HUES64 (cell line): ENCODE measurements around the gene EEFSEC.

Source experiments
- H3K27ac ChIP-seq: 2 replicates; pipeline ENCODE4 v1.7.0; 2013; ENCODE audit warnings: low read depth, low read length, inconsistent platforms
- H3K27me3 ChIP-seq: 2 replicates; pipeline ENCODE4 v1.6.1; 2013; ENCODE audit warnings: mild to moderate bottlenecking, low read length; ENCODE audit not compliant: insufficient read depth
- H3K36me3 ChIP-seq: 2 replicates; pipeline ENCODE4 v1.6.1; 2013; ENCODE audit warnings: mild to moderate bottlenecking, low read length; ENCODE audit not compliant: insufficient read depth
- H3K4me1 ChIP-seq: 2 replicates; pipeline ENCODE4 v1.6.1; 2013; ENCODE audit warnings: mild to moderate bottlenecking, low read length, moderate library complexity; ENCODE audit not compliant: insufficient read depth
- H3K4me3 ChIP-seq: 2 replicates; pipeline ENCODE4 v1.5.1; 2013; ENCODE audit warnings: mild to moderate bottlenecking, low read length, moderate library complexity
- H3K9ac ChIP-seq: 2 replicates; pipeline ENCODE4 v1.6.1; 2013; ENCODE audit warnings: mild to moderate bottlenecking, low read depth, low read length
- H3K9me3 ChIP-seq: 2 replicates; pipeline ENCODE4 v1.6.1; 2013; ENCODE audit warnings: low read depth, low read length; ENCODE audit not compliant: insufficient read depth
- WGBS: fragments of 150-250, 120-280 bp; methylation state at CpG from one replicate; pipeline ENCODE4 v1.1.7; 2013; ENCODE audit warnings: missing lambda C conversion rate; 5-methylcytosine and 5-hydroxymethylcytosine counted together

Gene EEFSEC

DNA sequence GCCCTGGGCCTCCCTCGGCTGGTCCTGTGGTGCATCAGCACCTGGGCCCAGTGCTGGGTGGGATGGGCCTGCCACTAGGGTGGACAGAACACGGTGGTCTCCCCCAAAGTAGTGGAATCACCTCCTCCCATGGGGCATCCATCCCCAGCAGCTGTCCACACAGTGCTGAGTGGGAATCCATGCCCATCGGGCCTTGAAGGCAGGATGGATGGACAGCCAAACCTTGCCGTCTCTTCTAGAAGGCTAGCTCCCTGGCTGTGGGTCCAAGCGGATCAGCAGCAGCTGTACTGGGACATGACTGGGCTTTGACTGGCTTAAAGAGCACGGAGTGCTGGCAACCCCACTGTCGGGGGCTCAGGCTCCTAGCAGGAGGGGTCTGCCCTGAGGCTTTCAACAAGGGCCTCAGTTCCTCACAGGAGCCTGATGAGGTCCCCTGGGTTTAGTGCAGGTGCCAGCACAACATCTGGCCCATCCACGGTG lies 189.5 kb downstream of the EEFSEC start:
- WGBS = 96% methylated on average over 8 of the region's 8 CpGs
- Histone ChIP-seq H3K4me1 (no peaks in the 10 kb centered on the region), H3K9me3 (no peaks in the 10 kb centered on the region), H3K27me3 (no peaks in the 10 kb centered on the region), H3K36me3 (no peaks in the 10 kb centered on the region; the same call in 1 of the 2 replicates), H3K4me3 (no peak overlapping the region), H3K27ac (no peak overlapping the region), H3K9ac (no peak overlapping the region)

DNA sequence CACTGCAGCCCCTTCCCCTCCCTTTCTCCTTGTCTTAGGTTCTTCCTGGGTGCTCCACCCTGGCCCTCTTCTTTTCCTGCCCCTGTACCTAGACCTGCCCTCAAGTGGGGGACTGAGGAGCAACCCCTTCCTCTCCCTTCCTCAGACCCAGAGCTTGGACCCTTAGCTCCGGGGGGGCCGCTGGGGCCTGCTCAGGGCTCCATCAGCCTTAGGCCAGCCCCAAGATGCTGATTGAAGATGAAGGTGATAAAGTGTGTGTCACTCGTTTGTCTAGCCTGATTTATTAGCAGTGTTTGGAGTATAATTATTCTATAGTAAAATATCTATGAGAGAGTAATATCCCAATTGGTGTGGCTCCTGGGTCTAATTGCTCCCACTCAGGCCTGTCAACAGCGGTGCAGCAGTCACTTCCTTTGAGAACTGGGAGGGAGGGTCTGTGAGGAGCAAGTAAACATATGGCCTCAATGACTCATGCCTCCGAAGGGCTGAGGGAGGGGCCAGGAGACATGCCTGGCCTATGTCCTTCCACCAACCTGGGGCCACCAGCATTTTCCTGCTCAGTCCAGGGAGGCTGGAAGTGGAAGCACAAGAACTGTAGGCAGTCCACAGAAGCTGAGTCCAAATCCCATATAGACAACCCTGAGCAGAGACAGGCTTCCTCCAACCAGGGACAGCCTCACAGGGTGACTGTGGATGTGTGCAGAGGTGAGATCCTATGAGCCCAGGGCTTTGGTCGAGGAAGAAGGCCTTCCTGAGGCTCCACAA lies 190.2 kb downstream of the EEFSEC start:
- Histone ChIP-seq H3K4me1 (peaks cover 3% of the 10 kb centered on the region), H3K27ac (no peak overlapping the region)

DNA sequence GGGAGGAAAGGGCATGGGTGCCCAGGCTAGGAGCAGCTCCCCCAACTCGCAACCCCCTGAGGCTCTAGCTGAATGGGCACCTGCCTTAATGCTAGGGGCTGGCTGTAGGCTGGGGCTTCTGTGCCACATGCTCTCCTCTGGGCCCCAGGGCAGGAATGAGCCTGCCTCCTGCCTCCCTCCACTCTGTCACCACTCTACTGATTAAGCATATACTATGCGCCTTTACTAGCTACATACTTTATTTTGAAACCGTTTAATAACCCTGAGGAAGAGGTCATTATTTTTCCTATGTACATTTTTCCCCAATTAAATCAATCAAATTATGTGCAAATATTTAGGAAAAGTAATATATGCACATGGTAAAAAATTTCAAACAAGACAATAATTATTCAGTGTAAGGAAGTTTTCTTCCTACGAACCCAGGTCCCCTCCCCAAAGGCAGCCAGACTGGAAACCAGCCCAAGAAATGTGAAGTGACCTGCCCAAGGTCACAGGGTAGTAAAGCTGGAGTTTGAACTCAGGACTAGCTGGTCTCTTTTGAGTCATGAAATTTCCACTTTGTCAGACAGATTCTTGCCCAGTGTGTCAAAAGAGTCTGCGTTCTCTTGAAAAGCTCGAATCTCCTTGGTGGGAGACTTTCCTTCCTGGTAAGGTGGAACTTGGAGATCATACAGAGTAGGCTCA lies 190.9 kb downstream of the EEFSEC start:
- H3K4me3 ChIP-seq = no peak overlapping the region
- no peak overlapping the region for H3K9ac ChIP-seq
- H3K4me1 ChIP-seq = peaks cover 10% of the 10 kb centered on the region
- no peaks in the 10 kb centered on the region for H3K27me3 ChIP-seq
- WGBS = 96% methylated on average over 6 of the region's 6 CpGs
- no peak overlapping the region for H3K27ac ChIP-seq
- no peaks in the 10 kb centered on the region for H3K9me3 ChIP-seq
- no peaks in the 10 kb centered on the region; the same call in 1 of the 2 replicates for H3K36me3 ChIP-seq

More for the DNA sequence above, 190.2 kb downstream of the EEFSEC start:
- Histone ChIP-seq H3K9ac (no peak overlapping the region), H3K9me3 (no peaks in the 10 kb centered on the region), H3K27me3 (no peaks in the 10 kb centered on the region), H3K4me3 (no peak overlapping the region), H3K36me3 (no peaks in the 10 kb centered on the region; the same call in 1 of the 2 replicates)
- 68% methylated on average over 5 of the region's 6 CpGs for WGBS

DNA sequence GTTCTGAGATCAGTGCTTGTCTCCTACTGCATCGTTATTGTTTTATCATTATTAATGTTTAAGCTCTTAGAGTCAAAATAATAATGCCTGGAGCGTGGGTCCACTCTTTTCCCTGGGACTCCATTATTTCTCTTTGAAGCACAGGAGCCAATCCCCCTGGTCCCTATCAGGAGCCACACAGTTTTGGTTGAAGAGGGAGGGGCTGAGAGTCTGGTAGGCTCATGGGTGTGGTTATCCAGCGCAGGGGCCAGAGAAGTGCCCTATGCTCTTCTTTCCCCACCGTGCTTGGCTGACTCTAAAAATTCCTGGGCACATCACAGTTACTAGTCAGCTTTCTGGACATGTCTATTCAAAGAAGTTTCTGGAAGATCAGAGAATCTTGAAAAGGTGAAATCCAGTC lies 191.9 kb downstream of the EEFSEC start:
- H3K9ac ChIP-seq = no peak overlapping the region
- peaks cover 14% of the 10 kb centered on the region for H3K4me1 ChIP-seq
- H3K27ac ChIP-seq = no peak overlapping the region
- no peaks in the 10 kb centered on the region for H3K9me3 ChIP-seq
- no peaks in the 10 kb centered on the region for H3K27me3 ChIP-seq
- 100% methylated on average over 4 of the region's 4 CpGs for WGBS
- no peaks in the 10 kb centered on the region; the same call in 1 of the 2 replicates for H3K36me3 ChIP-seq
- no peak overlapping the region for H3K4me3 ChIP-seq

DNA sequence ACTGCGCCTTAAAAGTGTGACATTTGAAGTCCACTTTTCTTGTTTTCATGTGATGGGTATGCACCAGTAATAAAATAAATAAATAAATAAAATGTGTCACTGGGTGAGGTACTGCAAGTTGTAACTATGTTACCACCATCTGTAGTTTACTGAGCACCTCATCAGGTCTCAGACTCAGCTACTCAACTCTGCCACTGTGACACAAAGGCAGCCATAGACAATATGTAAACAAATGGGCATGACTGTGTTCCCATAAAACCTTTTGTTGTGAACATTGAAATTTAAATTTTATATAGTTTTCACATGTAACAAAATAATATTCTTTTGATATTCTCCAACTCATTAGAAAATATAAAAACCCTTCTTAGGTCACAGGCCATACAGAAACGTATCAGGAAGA lies 193.3 kb downstream of the EEFSEC start:
- H3K9me3 ChIP-seq = no peaks in the 10 kb centered on the region
- H3K27me3 ChIP-seq = no peaks in the 10 kb centered on the region
- no peaks in the 10 kb centered on the region; the same call in 1 of the 2 replicates for H3K36me3 ChIP-seq
- WGBS = no CpG with 5 or more reads among the region's 2 CpGs
- no peak overlapping the region for H3K27ac ChIP-seq
- H3K9ac ChIP-seq = no peak overlapping the region
- H3K4me1 ChIP-seq = peaks cover 14% of the 10 kb centered on the region
- H3K4me3 ChIP-seq = no peak overlapping the region

DNA sequence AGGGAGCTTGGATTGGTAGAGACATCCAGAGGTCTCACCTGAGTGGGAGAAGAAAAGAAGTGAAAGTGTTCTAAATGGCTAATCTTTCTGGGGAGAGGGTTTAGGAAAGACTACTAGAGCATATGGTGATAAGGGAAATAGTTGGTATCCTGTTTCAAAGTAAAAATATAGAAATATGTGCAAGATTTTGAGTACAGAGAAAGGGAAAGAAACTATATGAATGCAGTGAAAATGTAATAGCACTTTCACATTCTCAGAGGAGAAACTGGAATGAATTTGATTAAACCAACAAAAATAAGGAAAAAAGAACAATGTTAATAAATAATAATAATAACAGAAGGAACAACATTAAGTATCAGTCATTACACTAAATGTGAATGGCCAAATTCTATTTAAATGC lies 194.0 kb downstream of the EEFSEC start:
- no peaks in the 10 kb centered on the region for H3K36me3 ChIP-seq
- H3K4me3 ChIP-seq = no peak overlapping the region
- no peaks in the 10 kb centered on the region for H3K9me3 ChIP-seq
- no peak overlapping the region for H3K27ac ChIP-seq
- no peak overlapping the region for H3K9ac ChIP-seq
- peaks cover 14% of the 10 kb centered on the region for H3K4me1 ChIP-seq
- H3K27me3 ChIP-seq = no peaks in the 10 kb centered on the region

DNA sequence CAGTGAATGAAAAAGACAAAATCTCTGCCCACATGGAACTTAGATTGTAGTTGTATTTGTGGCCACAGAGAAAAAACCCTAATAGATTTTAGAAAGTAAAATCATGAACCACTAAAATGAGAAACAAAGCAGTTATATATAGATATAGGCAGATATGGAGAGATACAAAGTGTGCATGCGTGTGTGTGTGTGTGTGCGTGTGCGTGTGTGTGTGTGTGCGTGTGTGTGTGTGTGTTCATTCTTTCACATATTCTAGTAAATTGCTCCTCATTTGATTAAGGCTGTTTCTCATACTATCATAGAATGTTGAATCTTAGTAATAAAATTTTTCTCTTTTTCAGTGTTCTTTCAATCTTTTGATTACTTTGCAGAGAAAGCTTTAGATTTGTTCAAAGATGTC lies 194.8 kb downstream of the EEFSEC start:
- no peaks in the 10 kb centered on the region for H3K27me3 ChIP-seq
- 100% methylated on average over 1 of the region's 4 CpGs for WGBS
- H3K4me3 ChIP-seq = no peak overlapping the region
- H3K4me1 ChIP-seq = peaks cover 14% of the 10 kb centered on the region
- H3K36me3 ChIP-seq = no peaks in the 10 kb centered on the region
- no peak overlapping the region for H3K27ac ChIP-seq
- no peak overlapping the region for H3K9ac ChIP-seq
- no peaks in the 10 kb centered on the region for H3K9me3 ChIP-seq

DNA sequence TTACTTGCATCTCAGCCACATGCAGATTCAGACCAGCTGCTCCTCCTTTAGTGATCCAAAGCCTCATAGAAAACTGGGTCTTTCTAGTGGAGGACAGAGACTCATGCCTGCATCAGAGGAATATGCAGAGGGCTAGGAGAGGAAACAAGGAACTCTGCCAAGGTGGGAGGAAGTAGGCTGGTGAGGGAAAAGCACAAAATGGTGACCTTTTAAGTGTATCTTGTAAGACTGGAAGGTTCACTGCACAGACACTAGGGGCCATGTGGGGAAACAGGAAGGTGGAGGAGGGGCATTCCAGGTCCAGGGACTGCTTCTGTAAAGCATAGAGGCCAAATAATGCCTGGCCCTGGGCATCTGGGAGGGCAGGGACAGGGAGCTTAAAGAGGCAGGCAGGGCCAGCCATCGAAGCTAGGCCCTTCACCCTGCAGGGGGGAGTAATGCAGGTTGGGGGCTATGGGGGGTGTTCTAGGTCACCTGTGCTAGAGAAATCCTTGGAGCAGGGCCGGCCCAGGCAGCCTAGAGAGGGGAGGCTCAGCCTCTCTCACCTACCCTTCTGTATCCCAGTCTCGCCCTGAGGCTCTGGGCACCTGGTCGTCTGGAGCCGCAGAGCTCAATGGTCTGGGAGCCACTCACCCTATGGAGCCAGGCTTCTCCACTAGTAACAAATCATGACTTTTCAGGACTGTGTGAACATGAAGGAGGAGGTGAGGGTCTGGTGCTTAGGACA lies 195.7 kb downstream of the EEFSEC start:
- H3K9ac ChIP-seq = no peak overlapping the region
- peaks cover 14% of the 10 kb centered on the region for H3K4me1 ChIP-seq
- 88% methylated on average over 5 of the region's 5 CpGs for WGBS

DNA sequence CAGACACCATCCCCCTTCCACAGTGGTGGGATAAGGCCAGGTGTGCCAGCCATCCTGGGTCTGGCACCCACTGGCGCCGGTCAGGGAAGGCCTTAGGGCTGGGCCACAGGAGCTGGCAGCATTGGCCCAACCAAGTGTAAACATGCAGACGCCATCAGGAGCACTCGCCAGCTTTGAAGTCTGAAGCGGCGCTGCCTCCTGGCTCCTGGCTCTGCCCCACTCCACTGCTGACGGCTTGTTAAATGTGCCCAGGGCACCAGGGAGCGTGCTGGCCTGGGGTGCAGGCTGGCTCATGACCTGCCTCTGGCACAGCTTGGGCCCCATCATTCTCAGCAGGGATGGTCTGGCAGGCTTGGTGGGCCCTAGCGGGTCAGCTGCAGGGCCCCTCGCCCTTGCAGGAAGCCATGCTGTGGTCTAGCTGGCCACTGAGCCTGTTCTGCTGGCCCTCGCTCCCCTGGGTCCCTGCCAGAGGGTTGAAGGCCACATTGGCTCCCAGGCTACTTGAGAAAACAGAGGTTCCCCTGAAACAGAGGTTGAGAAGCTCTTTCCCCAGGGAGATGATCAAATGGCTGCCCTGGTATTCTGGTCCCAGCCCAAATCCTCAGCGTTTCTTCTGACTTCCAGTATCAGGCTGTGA lies 196.8 kb downstream of the EEFSEC start:
- Histone ChIP-seq H3K27me3 (no peaks in the 10 kb centered on the region), H3K9ac (no peak overlapping the region), H3K4me1 (peaks cover 14% of the 10 kb centered on the region), H3K4me3 (no peak overlapping the region), H3K27ac (no peak overlapping the region), H3K9me3 (no peaks in the 10 kb centered on the region), H3K36me3 (no peaks in the 10 kb centered on the region)
- WGBS = 96% methylated on average over 12 of the region's 12 CpGs

More for the DNA sequence above, 195.7 kb downstream of the EEFSEC start:
- Histone ChIP-seq H3K27ac (peak overlapping the region; percentile 39; the same call in 1 of the 2 replicates), H3K9me3 (no peaks in the 10 kb centered on the region), H3K36me3 (no peaks in the 10 kb centered on the region), H3K4me3 (no peak overlapping the region), H3K27me3 (no peaks in the 10 kb centered on the region)

DNA sequence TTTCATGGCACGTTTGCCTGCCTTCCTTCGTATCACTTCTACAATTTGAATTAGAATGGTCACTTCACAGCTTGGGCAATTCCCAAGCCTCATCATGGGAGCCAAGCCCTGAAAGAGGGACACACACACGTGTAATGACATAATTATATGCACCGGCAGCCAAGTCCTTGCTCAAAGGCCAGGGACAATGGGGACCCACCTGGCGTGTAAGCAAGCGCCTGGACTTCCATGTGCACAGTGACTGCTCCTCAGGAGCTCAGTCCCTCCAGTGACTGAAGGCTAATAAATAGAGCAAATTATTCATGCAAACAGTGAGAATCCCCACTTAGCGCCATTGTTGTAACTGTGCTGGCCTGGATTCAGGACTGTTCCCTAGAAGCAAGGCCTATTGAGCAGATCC lies 198.3 kb downstream of the EEFSEC start:
- Histone ChIP-seq H3K27me3 (no peaks in the 10 kb centered on the region), H3K9me3 (no peaks in the 10 kb centered on the region), H3K9ac (no peak overlapping the region), H3K27ac (no peak overlapping the region), H3K4me3 (no peak overlapping the region), H3K4me1 (peaks cover 14% of the 10 kb centered on the region), H3K36me3 (no peaks in the 10 kb centered on the region)
- 93% methylated on average over 7 of the region's 7 CpGs for WGBS
